Measurements from ENCODE around the gene NALF2. TPM values are rescaled to one million over a fixed set of nuclear protein-coding genes. Genes with fewer than 3 reads are reported as not detected.
A peak's percentile ranks its signal among the peaks of the same experiment; 100 is the strongest.

Gene NALF2
- polyA plus RNA-seq, 12 donors = 0.45 to 2.5 (median 0.68) TPM; not detected in 1

- no peak for DNase-seq
Observed at GRCh38 chrX:69523314-69523713, 19.2 kb downstream of the NALF2 start.

DNA sequence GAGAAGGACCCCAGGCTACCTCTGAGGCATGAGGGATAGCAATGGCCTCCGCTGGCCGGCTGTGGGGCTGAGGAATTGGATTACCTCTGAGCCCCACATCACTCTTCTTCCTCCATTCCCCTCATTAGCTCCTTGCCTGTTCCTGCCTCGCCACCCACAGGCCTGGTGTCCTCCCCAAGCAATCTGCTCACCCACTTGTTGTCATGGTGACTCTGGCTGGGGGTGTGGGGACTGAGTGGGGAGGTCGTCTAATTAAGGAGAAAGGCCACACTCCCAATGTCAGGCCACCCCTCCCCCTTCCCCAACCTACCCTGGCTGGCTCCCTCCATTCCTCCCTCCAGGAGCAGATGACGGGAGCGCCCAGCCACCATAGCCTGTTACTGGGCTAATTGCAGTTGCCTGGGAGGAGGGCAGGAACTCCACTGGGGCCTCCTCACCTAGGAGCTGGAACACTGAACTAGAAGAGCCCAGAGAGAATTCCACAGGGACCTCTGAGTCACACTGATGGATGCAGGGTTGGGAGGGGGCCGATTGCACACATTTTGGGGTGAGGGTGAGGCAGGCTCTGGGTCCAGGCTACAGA lies 20.7 kb downstream of the NALF2 start:
- no peak for DNase-seq

GRCh38 chrX:69530306-69530705 lies 26.2 kb downstream of the NALF2 start:
- no peak for DNase-seq

GRCh38 chrX:69531031-69531755 lies 27.1 kb downstream of the NALF2 start:
- DNase-seq = no peak

DNA sequence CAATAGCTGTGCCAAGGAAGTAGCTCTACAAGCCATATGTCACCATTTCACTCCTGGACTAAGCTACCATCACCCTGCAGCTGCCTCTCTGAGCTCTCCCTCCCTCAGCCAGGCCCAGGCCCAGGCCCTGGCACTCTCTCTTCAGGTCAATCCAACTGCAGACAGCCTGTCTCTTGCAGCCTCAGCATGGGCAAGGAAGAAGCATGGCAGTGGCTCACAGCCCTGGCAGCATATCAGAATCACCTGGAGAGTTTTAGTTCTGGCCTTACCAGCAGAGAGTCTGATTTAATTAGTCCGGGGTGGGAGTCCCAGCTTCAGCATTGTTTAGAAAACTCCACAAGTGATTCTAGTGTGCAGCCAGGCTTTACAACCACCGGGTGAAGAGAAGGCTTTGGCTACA lies 31.5 kb downstream of the NALF2 start:
- DNase-seq = no peak

DNA sequence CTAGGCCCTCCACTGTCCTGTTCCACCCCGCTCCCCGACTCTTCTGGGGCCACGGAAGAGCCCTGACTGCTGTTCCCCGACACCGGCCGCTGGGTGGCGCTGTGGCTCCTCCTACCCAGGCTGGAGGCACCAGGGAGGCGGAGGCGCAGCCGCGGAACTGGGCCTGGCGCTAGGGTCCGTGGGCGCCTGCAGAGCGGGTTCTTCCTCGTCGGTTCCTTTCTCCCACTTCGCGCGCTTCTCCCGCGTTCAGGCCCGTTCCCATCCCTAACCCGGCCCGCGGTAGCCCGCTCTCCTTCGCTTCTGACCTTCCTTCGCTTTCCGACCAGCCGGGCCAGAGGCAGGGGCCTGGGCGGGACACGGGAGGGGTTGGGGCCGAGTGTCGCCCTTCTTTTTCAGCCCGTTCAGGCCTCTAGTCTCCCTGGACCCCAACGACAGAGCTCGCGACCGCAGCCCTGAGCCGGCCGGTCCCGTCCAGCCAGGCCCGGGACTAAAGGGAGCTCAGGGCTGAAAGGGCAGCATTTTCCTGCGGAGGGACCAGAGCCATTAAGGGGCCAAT lies 34.3 kb downstream of the NALF2 start:
- DNase-seq = peak; percentile 72

DNA sequence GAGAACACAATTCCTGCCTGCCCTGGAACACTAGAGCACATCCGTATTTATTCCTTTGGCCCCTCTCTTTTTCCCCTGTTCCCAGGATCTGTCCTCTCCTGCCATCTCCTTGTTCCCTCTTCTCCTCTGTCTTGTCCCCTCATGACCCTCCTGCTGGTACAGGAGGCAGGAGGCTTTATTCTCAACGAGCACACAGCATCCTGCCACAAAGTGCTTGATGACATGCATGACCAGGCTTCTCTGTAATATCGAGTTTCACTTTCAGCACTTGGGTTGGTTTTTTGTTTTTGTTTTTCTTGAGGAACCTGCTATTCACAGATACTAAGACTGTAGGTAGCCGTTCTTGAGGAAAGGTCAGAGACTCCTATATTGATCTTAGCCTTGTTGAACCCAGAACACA lies 35.3 kb downstream of the NALF2 start:
- DNase-seq = no peak

DNA sequence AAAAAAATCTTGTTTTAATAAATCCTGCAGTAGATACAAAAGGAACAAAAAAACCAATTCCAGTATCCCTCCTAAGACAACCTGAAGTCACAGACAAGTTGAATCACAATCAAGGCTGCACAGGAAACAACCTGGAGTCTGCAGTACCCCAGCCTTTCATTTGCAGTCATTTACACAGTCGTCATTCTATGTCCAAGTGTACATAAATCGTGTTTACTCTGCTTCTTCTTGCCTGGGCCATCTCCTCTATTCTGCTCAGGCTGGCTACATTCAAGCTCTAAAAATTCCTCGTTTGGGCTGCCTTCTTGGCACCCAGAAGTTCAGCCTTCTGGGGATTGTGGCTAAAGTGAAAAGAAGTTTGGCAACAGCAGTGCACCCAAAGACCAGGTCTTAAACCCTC lies 37.8 kb downstream of the NALF2 start:
- no peak for DNase-seq

GRCh38 chrX:69543572-69543971 lies 39.4 kb downstream of the NALF2 start:
- DNase-seq = no peak

- DNase-seq = no peak
Observed at GRCh38 chrX:69546417-69546816, 42.3 kb downstream of the NALF2 start.

- no peak for DNase-seq
Observed at GRCh38 chrX:69546978-69547377, 42.9 kb downstream of the NALF2 start.

- DNase-seq = no peak
Observed at GRCh38 chrX:69551421-69552009, 47.4 kb downstream of the NALF2 start.

DNA sequence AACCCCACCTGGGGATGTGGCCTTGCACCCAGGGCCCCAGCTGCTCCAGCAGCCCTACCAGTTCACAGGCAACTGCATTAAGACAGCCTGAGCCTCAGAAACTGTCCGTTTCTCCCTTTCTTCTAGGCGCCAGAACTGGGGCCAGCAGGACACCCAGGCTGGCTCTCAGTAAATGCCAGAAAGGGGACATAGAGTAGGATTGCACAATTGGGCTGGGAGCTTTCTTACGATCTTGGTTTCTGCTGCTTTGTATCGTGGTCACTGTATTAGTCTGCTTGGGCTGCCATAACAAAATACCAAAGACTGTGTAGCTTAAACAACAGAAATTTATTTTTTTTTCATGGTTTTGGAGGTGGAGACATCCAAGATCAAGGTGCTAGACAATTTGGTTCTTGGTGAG lies 48.4 kb downstream of the NALF2 start:
- no peak for DNase-seq

Other genes starting within 250 kb of the NALF2 start
- 10 to 100 TPM in 11 of 12 donors, not detected in 1; 17.1 to 29.8 (median 23.5) TPM for gene EDA, start 111.8 kb downstream of the NALF2 start, polyA plus RNA-seq (ENCODE audit: insufficient read length in 12 of 12)

All from muscle of arm (tissue), 12 donors.